HG02840 (cell line): ENCODE measurements around the gene C9orf43.

Experiments
- ATAC-seq: cut with Tn5 transposase; IDR thresholded peaks from one replicate; pipeline ENCODE4 v1.9.1; 2021; ENCODE audit warnings: mild to moderate bottlenecking, moderate library complexity, moderate number of reproducible peaks; ENCODE audit not compliant: unreplicated experiment, low FRiP score

C9orf43 gene

DNA sequence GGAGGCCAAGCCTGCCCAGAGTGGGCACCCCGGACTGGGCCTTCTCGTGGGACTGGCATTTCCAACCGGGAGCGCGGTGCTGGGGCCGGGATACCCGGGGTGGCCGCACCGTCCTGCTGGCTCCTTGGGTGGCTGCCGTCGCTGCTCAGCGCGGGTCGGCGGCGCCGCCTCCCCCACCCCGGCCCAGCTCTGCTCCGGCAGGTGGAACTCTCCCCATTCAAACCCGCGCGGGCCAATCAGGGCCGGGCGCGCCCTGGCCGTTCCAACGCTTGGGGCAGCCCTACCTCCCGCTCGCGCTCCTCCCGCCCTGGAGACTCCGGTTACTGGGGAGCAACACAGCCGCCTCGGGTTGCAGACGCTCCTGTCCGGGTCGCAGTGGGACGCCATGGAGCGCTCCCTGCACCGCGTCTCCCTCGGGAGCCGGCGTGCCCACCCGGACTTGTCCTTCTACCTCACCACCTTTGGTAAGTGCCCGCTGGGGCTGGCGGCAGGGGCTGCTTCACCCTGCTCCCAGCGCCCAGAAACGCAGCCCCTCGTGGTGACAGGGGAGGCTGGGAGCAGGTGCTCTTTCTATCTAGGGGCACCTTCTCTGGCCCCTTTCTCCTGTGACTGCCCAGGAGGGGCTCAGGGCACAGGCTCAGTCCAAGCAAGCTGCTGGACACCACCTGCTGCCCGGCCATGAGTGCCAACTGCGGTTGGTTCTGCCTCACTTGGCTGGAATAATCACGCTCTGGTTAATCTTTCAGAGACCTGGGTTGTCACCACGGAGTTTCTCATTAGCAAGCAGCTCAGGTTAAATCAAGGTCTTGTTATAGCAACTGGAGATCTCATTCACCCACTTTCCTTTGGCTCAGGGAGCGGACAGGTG, 53.1 kb downstream of the C9orf43 start, which contains the start of gene RGS3:
RGS3 (plus strand) TSS at position 310 of the 868 bp plus-strand sequence; CDS start at position 386, 76 bp downstream.
- no peak for ATAC-seq

DNA sequence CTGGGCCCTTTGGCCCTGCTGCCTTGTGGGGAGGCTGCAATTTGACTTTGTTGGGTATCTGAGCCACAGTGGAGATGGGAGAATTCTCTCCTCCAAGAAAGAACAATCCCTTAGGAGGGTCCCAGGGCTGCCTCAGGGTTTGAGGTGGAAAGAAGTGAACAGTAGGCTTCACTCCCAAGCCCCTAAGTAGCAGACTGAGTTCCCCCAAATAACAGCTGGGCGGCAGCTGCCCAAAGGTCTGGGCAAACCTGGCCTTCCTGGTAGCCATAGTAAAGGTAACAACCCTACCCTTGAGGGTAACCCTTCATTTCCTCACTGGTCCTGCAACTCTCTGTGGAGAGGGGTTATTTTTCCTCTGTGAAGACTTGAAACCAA, 53.7 kb downstream of the C9orf43 start:
- ATAC-seq: no peak

DNA sequence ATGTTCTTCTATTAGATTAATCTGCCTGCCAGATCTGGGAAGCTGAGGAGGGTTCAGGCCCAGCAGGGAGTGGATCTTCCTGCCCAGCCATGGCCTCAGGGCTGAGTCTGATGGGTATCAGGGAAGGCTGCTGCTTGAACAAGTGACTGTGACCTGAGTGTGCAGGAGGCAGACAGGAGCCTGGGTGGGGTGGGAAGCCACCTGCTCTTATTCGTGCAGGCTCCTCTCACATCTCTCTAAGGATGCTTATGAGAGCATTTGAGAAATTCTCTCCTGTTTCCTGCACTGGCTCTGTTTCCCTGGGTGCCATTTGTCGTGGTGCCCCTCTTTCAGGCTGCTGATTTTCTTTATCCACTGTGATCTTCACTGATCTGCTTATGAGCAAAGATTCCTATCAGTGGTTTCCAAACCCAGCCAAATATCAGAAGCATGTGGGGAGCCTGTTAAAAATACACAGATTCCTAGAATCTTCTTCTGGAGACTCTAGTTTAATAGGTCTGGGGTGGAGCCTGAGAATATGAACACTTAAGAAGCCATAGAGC, 55.1 kb downstream of the C9orf43 start:
- ATAC-seq: no peak

DNA sequence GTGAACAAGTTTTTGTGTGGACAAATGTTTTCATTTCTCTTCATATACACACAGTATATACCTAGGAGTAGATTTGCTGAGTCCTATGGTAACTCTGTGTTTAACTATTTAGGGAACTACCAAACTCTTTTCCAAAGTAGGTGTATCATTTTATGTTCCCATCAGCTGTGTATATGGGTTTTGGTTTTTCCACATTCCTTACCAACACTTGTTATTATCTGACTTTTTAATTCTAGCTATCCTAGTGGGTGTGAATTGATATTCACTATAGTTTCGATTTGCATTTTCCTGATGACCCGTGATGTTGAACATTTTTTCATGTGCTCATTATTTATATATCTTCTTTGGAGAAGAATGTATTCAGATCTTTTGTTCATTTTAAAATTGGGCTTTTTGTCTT, 56.6 kb downstream of the C9orf43 start:
- no peak for ATAC-seq

DNA sequence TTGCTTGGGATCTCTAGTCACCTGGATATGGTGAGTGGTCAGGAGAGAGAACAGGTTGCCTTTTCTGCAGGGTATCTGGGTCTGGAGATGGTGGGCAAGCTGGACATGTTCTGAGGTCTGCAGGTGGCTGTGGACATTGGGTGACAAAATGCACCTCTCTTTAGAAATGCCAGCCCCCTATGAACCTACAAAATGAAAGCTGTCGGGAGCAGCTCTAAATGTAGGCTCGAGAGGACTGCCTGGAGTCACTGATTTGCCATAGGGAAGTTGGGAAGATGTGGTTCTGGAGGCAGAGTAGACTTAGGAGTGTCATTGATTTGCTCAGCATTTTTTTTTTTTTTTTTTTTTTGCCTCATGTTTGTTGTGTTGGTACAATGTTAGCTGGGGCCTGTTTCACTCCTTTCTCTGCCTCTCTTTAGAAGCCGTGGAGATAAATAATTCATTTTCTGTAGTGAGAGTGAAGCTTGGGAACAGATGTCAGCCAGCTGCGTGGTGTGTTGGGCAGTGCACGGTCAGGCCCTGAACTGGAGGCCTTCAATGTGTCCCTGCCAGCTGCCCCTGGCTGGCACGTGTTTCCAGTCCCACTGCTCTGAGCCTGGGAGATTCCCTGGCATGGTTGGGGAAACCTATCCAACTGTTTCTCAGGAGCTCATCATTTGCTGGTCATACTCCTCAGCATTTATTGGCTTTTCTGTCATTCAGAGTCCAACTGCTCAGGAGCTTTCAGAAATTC, 58.3 kb downstream of the C9orf43 start:
- ATAC-seq: no peak

DNA sequence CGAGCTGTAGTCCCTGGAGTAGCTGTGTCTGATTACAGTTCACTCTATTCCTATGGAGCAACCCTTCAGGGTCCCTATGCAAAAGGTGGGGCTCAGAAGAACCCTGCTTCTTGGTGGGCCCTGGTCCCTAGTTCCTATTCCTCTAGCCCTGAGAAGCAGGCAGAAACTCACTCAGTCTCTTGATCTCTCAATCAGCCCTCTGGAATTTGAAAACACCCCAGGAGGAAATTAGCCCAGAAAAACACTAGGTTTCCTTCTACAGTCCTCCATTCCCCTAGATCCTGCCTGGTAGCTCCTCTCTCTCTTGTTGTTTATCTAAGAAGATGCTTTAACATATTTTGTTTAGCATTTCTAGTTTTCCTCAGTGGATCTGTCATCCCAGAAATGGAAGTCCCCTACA, 60.6 kb downstream of the C9orf43 start:
- no peak for ATAC-seq

DNA sequence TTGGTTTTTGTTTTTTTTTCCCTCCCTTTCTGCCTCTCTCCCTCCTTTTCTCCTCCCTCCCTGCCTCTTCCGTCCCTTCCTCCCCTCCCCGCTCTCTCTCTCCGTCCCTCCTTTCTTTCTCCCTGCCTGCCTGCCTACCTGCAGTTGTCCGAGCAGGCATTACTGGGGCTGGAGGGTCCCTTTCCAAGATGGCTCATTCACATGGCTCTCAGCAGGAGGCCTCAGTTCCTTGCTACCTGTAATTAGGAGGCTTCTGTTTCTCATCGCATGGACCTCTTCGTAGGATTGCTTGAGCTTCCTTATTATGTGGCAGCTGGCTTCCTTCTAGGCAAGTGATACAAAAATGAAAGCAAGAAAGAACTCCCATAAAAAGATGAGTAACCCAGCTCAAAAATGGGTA, 61.0 kb downstream of the C9orf43 start:
- ATAC-seq: no peak

DNA sequence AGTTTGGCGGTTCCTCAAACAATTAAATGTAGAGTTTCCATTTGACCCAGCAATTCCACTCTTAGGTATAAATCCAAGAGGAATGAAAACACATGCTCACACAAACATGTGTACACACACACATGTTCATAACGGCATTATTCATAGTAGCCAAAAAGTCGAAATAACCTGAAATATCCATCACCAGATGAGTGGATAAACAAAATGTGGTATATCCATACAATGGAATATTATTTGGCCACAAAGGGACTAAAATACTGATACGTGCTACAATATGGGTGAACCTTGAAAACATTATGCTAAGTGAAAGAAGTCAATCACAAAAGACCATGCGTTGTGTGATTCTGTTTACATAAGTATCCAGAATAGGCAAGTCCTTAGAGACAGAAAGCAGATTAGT, 61.7 kb downstream of the C9orf43 start:
- ATAC-seq: no peak

DNA sequence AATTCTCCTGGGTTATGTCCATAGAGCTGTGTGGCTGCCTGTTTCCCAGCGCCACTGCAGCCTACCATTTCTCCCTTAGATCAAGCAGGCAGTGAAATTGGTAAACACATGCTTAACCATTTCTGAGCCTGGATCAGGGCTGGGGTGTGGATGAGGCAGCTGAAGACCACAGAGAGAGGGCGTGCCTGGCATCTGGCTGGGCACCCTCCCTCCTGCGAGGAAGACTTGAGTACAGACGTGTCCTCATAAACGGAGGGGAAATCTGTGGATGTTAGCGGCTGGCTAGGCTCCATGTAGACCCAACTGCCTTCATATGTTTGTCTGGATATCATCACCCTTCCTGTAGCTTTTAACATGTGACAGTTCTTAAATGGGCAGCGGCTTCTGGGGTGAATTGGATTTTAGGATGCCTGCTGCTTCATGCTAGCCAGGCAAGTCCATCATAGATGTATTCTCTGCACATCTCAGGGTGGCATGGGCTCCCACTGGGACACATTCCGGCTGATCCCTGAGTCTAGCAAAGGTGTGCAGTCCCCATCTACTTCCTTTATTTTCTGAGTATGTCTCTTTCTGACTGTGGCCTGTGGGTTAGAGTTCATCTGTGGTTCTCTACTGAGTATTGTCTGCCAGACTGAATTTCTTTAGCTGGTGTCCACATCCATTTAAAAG, 63.9 kb downstream of the C9orf43 start:
- ATAC-seq: no peak

DNA sequence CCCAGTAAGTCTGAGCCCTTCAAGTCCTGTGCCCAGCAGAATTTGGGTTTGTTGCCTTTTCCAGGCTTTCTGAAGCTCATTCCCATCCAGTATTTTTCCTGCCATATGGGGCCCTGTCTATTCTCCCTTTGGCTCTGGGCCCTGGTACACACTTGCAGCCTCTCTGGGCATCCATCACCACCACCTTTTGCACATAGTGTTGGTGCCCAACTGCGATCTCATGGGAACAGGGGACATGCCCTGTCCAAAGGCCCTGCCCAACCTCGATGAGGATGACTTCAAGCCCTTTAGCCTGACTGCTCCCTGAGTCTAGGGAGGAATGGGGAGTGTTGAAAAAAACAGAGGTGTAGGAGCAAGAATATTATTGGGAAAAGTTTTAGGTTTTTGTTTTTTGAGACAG, 64.5 kb downstream of the C9orf43 start:
- no peak for ATAC-seq

DNA sequence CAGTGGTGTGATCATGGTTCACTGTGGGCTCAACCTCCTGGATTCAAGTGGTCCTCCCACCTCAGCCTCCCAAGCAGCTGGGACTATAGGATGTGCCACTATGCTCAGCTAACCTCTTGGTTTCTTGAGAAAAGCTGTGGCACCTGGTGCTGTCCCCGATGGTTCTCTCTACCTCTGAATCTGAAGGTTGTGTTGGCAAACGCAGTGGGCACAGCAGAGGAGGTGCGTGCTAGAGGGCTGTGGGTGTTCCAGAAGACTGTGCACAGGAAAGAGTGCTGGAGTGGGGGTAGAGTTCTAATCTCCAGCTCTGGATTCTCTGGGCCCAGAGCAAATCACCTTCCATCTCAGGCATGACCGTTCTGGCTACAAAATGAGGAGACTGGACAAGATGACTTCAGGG, 65.4 kb downstream of the C9orf43 start:
- no peak for ATAC-seq

DNA sequence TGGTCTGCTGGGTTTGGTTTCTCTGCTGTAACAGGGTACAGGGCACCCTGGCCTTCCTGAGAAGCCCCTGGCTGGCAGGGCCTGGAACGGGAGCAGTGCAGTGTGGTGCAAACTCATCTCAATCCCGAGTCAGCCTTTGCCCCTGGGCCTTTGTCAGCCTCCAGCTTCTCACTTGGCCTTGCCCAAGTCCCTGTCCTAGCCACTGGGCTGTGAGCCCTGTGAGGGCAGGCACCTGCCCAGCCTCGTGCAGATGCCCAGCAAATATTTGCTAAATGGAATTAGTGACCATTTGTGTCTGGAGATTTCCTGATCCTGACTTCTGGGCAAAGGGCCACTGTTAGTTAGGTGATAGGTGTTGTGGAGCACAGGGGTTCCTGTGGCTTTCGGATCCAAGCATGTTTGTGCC, 66.0 kb downstream of the C9orf43 start:
- ATAC-seq: no peak

DNA sequence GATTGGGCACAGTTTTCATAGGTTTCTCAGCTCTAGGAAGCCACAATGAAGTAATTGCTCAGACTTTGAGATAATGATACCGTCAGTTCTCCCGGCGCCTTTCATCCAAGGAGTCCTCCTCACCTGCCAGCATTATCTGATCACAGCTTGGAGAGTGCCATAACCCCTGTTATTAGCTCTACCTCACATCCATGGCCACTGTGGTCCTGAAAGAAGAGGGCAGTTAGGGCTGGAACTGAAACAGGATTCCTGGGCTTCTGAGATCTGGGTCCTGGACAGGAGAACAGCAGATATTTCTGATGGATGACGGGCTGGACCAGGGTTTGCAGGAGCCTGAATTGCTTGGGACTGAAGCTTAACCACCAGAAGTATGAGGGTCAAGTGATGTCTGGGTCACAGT, 66.5 kb downstream of the C9orf43 start:
- ATAC-seq: no peak

DNA sequence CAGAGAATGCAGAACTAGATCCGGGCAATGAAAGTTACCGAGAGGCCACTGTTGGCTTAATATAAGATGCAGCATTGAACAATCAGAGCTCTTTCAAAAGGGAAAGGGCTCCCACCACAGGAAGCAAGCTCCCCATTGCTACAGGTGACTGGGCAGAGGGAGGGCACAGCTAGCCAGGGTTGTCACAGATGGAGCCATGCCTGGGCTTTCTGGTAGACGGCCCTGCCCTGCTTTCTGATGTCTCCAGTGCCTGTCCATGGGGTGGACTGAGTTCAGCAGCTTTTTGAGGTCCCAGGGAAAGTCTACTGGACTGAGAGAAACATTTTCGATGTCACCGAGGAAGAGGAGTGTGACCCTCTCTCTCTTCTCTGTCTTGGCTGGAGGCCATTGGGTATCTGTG, 67.1 kb downstream of the C9orf43 start:
- no peak for ATAC-seq

DNA sequence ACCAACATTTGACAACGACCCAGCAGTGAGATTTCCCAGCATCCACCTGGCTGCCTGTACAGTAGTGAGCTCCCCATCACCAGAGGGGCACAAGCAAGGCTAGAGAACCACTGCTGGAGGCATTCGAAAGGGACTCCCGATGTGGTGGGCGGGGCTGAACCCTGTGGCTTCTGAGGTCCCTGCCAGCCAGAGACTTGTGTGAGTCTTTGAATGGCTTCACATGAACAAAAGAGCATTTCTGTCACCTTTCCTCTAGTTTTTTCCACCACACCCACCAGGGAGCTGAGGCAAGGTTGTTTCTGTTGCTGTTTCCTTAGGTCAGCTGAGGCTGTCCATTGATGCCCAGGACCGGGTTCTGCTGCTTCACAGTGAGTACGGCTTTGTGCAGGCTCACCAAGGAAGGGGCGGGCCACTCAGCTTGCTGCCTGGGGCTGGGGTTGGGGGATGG, 68.7 kb downstream of the C9orf43 start:
- ATAC-seq: no peak
